Cerebellar cortex (tissue), 1 donor: ENCODE data around the gene CCNG2.

Experiments
- DNase-seq: peaks from one replicate; pipeline ENCODE4 v3.0.0-alpha.2; 2015; ENCODE audit warnings: low spot score

The CCNG2 gene

GRCh38 chr4:77177199-77177598, 20.2 kb downstream of the CCNG2 start:
- no peak for DNase-seq

GRCh38 chr4:77178560-77178959, 21.6 kb downstream of the CCNG2 start:
- DNase-seq: no peak

- DNase-seq: no peak
Measured at GRCh38 chr4:77179519-77179918, 22.5 kb downstream of the CCNG2 start.

- no peak for DNase-seq
Measured at GRCh38 chr4:77181720-77182119, 24.7 kb downstream of the CCNG2 start.

GRCh38 chr4:77183777-77184420, 26.9 kb downstream of the CCNG2 start:
- DNase-seq: no peak

GRCh38 chr4:77184974-77185373, 28.0 kb downstream of the CCNG2 start:
- peak; percentile 54 for DNase-seq

- DNase-seq: peak; percentile 66
Measured at GRCh38 chr4:77185686-77186085, 28.7 kb downstream of the CCNG2 start.

- peak; percentile 96 for DNase-seq
Measured at GRCh38 chr4:77187322-77187721, 30.3 kb downstream of the CCNG2 start.

- DNase-seq: peak; percentile 98
Measured at GRCh38 chr4:77188498-77189220, 31.7 kb downstream of the CCNG2 start.

- no peak for DNase-seq
Measured at GRCh38 chr4:77189412-77189811, 32.4 kb downstream of the CCNG2 start.

- no peak for DNase-seq
Measured at GRCh38 chr4:77190053-77190452, 33.0 kb downstream of the CCNG2 start.

GRCh38 chr4:77193046-77193445, 36.0 kb downstream of the CCNG2 start:
- no peak for DNase-seq

GRCh38 chr4:77193511-77194102, 36.6 kb downstream of the CCNG2 start:
- no peak for DNase-seq

GRCh38 chr4:77194366-77194765, 37.4 kb downstream of the CCNG2 start:
- no peak for DNase-seq

GRCh38 chr4:77194989-77195388, 38.0 kb downstream of the CCNG2 start:
- DNase-seq: no peak

- no peak for DNase-seq
Measured at GRCh38 chr4:77196866-77197265, 39.9 kb downstream of the CCNG2 start.

- no peak for DNase-seq
Measured at GRCh38 chr4:77197361-77197760, 40.4 kb downstream of the CCNG2 start.

- DNase-seq: no peak
Measured at GRCh38 chr4:77197831-77198230, 40.8 kb downstream of the CCNG2 start.

GRCh38 chr4:77199276-77199675, 42.3 kb downstream of the CCNG2 start:
- DNase-seq: no peak

GRCh38 chr4:77199701-77200100, 42.7 kb downstream of the CCNG2 start:
- DNase-seq: peak; percentile 57

GRCh38 chr4:77201343-77201742, 44.3 kb downstream of the CCNG2 start:
- DNase-seq: no peak

- no peak for DNase-seq
Measured at GRCh38 chr4:77201857-77202256, 44.9 kb downstream of the CCNG2 start.

- no peak for DNase-seq
Measured at GRCh38 chr4:77202491-77202890, 45.5 kb downstream of the CCNG2 start.
